ENCODE measurements around the gene AMOT. TPM values are rescaled to one million over a fixed set of nuclear protein-coding genes. Genes with fewer than 3 reads are reported as not detected.

Gene AMOT
- total and polyA plus RNA-seq, 2 of the 4 experiments (the other 2 are of a cell fraction), result 4.7 to 9.1 TPM

DNA sequence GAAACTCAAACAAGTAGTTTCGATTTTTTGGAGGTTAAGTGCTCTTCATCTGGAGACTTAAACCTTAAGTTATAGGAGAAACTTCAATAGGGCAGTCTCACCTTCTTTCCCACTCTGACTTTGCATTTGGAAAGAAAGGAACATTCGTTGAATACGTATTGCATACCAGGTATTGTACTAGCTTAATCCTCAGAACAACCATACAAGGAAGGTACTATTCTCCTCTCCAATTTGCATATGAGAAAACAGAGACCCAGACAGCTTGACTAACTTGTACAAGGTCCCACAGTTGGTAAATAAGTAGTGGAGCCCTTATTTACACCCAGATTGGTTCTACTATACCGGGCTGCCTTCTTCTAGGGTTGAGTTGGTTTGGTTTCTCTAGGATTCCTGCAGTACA is 32.6 kb downstream of the AMOT start:
- H3K4ac ChIP-seq (ENCODE audit: low read depth, low read length), result no peak overlapping the region
- intact Hi-C loops (cut with micrococcal nuclease) (no loop called here), in situ Hi-C loops (cut with MboI; ENCODE audit: low sequenced_read_pairs) (no loop called here), dilution Hi-C loops (cut with HindIII; ENCODE audit: low sequenced_read_pairs, unreplicated experiment) (no loop called here)
- no peak overlapping the region for H3K56ac ChIP-seq (ENCODE audit: extremely low read depth, insufficient read depth, low read length)
- H3K4me1 ChIP-seq (ENCODE audit: control insufficient read depth, insufficient read depth, low read length), result no peaks in the 10 kb centered on the region
- H3K36me3 ChIP-seq (ENCODE audit: control insufficient read depth, insufficient read depth, low read length), result no peaks in the 10 kb centered on the region
- WGBS, 2 experiments (ENCODE audit: extremely low coverage in 2 of 2, insufficient read length in 1 of 2), result no CpG with 5 or more reads among the region's 4 CpGs
- H3K27ac ChIP-seq (ENCODE audit: insufficient read depth, low read length), result no peak overlapping the region
- H3K4me3 ChIP-seq (ENCODE audit: insufficient read depth, low read depth, low read length), result no peak overlapping the region
- no peak overlapping the region for H3K18ac ChIP-seq (ENCODE audit: low read depth, low read length)
- no peak overlapping the region for H2BK20ac ChIP-seq (ENCODE audit: low read depth, low read length)
- peaks cover 3% of the 10 kb centered on the region for H3K27me3 ChIP-seq (ENCODE audit: control insufficient read depth, insufficient read depth, low read length)
- H3K4me2 ChIP-seq (ENCODE audit: low read depth, low read length), result no peak overlapping the region
- no peak overlapping the region for H4K91ac ChIP-seq (ENCODE audit: insufficient read depth, low read depth, low read length)
- H3K23ac ChIP-seq (ENCODE audit: low read depth, low read length), result no peak overlapping the region
- no peaks in the 10 kb centered on the region for H3K79me1 ChIP-seq (ENCODE audit: low read depth in 1 of 2, low read length in 2 of 2)
- H3K9me1 ChIP-seq (ENCODE audit: insufficient read depth, low read length), result no peaks in the 10 kb centered on the region
- no peak for TF ChIP-seq CHD1 (IDR thresholded peaks at IDR 0.05; ENCODE audit: low read depth, low read length)
- no peak for TF ChIP-seq BHLHE40 (IDR thresholded peaks at IDR 0.05; ENCODE audit: low read depth, low read length)
- no peak for TF ChIP-seq RAD21 (IDR thresholded peaks at IDR 0.05; ENCODE audit: low read length)
- no peak for TF ChIP-seq MAFK (IDR thresholded peaks at IDR 0.05; ENCODE audit: low read depth, low read length)
- TF ChIP-seq, protein P1, sequence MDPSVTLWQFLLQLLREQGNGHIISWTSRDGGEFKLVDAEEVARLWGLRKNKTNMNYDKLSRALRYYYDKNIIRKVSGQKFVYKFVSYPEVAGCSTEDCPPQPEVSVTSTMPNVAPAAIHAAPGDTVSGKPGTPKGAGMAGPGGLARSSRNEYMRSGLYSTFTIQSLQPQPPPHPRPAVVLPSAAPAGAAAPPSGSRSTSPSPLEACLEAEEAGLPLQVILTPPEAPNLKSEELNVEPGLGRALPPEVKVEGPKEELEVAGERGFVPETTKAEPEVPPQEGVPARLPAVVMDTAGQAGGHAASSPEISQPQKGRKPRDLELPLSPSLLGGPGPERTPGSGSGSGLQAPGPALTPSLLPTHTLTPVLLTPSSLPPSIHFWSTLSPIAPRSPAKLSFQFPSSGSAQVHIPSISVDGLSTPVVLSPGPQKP (IDR thresholded peaks at IDR 0.05; ENCODE audit: borderline replicate concordance, low read depth, low read length), result no peak
- TF ChIP-seq CEBPB (IDR thresholded peaks at IDR 0.05; ENCODE audit: low read depth, low read length), result no peak
- TF ChIP-seq FOS (IDR thresholded peaks at IDR 0.05; ENCODE audit: low read depth, low read length), result no peak
- TF ChIP-seq, protein P2, sequence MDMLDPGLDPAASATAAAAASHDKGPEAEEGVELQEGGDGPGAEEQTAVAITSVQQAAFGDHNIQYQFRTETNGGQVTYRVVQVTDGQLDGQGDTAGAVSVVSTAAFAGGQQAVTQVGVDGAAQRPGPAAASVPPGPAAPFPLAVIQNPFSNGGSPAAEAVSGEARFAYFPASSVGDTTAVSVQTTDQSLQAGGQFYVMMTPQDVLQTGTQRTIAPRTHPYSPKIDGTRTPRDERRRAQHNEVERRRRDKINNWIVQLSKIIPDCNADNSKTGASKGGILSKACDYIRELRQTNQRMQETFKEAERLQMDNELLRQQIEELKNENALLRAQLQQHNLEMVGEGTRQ (IDR thresholded peaks at IDR 0.05; ENCODE audit: low read depth, low read length), result no peak
- TF ChIP-seq RCOR1 (IDR thresholded peaks at IDR 0.05; ENCODE audit: insufficient replicate concordance, low read length), result no peak
- no peak for TF ChIP-seq SMC3 (IDR thresholded peaks at IDR 0.05; ENCODE audit: low read depth, low read length)
- TF ChIP-seq, protein P3, sequence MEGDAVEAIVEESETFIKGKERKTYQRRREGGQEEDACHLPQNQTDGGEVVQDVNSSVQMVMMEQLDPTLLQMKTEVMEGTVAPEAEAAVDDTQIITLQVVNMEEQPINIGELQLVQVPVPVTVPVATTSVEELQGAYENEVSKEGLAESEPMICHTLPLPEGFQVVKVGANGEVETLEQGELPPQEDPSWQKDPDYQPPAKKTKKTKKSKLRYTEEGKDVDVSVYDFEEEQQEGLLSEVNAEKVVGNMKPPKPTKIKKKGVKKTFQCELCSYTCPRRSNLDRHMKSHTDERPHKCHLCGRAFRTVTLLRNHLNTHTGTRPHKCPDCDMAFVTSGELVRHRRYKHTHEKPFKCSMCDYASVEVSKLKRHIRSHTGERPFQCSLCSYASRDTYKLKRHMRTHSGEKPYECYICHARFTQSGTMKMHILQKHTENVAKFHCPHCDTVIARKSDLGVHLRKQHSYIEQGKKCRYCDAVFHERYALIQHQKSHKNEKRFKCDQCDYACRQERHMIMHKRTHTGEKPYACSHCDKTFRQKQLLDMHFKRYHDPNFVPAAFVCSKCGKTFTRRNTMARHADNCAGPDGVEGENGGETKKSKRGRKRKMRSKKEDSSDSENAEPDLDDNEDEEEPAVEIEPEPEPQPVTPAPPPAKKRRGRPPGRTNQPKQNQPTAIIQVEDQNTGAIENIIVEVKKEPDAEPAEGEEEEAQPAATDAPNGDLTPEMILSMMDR (conservative IDR thresholded peaks at IDR 0.05; ENCODE audit: low read depth, low read length), result no peak
- TF ChIP-seq NFE2L2 (IDR thresholded peaks at IDR 0.05; ENCODE audit: low read depth, low read length), result no peak
- no peak for TF ChIP-seq MAZ (IDR thresholded peaks at IDR 0.05; ENCODE audit: borderline replicate concordance, low read depth, low read length)
- TF ChIP-seq POLR2A (IDR thresholded peaks at IDR 0.05; ENCODE audit: low read depth, low read length), result no peak
- TF ChIP-seq MXI1 (IDR thresholded peaks at IDR 0.05; ENCODE audit: borderline replicate concordance, low read depth, low read length), result no peak
- no peak for TF ChIP-seq RFX5 (IDR thresholded peaks at IDR 0.05; ENCODE audit: low read depth, low read length)
- DNase-seq, result no peak
- ChIA-PET CTCF (no interaction called here), POLR2A (ENCODE audit: unreplicated experiment) (no interaction called here)
- H3K9me3 ChIP-seq (ENCODE audit: control insufficient read depth, insufficient read depth, low read length), result no peaks in the 10 kb centered on the region
- no peak overlapping the region for H2BK5ac ChIP-seq (ENCODE audit: low read depth, low read length, poor library complexity, severe bottlenecking)
- no peak overlapping the region for H3K9ac ChIP-seq (ENCODE audit: low read depth, low read length)
- no peak overlapping the region for H2AK9ac ChIP-seq (replicated peaks; ENCODE audit: low read depth, low read length, poor library complexity)
- no peak overlapping the region for H2AFZ ChIP-seq (replicated peaks; ENCODE audit: low read length, poor library complexity)
- H2BK120ac ChIP-seq (ENCODE audit: low read depth, low read length), result no peak overlapping the region
- H4K20me1 ChIP-seq (ENCODE audit: insufficient read depth, low read length), result no peaks in the 10 kb centered on the region
- H4K8ac ChIP-seq (ENCODE audit: low read depth in 2 of 2, low read length in 2 of 2), result no peak overlapping the region
- no peak overlapping the region for H2AK5ac ChIP-seq (ENCODE audit: low read depth, low read length)
- no peak overlapping the region for H2BK15ac ChIP-seq (ENCODE audit: low read depth, low read length)
- no peak overlapping the region for H4K5ac ChIP-seq (ENCODE audit: low read depth, low read length)
- no peak overlapping the region for H3K14ac ChIP-seq (replicated peaks; ENCODE audit: low read depth, low read length)
- ATAC-seq (ENCODE audit: low read depth), result no peak
- BruUV-seq (replicated peaks), result no TSS peak
